ENCODE measurements around the gene OBSCN.
"Not testable (repeated sequence)": the region's sequence is repeated elsewhere in the genome, so short reads cannot be mapped to it uniquely, and the experiment has no call there.

Gene OBSCN

GRCh38 chr1:228212966-228213844 is 5.4 kb downstream of the OBSCN start:
- Mint-ChIP-seq H3K27me3 (no peaks in the 10 kb centered on the region), H3K4me3 (peak overlapping the region; percentile 89), H3K4me1 (peaks cover 3% of the 10 kb centered on the region), H3K9me3 (no peaks in the 10 kb centered on the region), H3K27ac (no peak overlapping the region), H3K36me3 (peaks cover 1% of the 10 kb centered on the region)

DNA sequence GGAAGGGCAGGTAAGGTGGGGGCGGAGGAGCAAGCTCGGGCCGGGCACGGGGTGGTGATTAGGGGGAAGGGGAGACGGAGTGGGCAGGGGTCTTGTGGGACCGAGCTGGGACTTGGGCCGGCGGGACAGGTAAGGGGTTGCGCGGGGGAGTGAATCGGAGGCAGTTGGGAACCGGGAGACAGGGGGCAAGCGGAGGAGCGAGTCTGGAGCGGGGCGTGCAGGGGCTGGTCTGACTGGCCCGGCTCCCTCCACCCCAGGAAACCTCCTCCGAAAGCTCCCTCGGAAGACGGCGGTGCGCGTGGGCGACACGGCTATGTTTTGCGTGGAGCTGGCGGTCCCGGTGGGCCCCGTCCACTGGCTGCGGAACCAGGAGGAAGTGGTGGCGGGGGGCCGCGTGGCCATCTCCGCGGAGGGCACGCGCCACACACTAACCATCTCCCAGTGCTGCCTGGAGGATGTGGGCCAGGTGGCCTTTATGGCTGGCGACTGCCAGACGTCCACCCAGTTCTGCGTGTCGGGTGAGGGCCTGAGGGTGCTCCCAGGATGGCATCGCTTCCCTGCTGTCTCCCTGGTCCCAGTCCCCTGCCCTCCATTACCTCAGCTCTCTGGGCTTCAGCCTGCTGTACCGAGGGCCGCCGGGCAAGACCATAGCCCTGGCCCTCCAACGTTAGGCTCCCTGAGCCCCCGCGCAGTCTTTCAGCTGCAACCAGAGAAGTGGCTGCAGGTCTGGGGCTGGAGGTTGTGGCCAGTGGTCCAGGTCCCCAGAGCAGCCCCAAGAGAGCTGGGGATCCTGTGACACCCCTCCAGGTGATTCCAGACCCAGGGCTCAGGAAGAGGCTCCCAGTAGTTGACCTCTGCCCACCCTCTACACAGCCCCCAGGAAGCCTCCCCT is 6.3 kb downstream of the OBSCN start:
- Mint-ChIP-seq H3K27ac (no peak overlapping the region), H3K27me3 (no peaks in the 10 kb centered on the region)

GRCh38 chr1:228214921-228215662 is 7.2 kb downstream of the OBSCN start:
- Mint-ChIP-seq H3K4me3 (peak overlapping the region; percentile 42), H3K36me3 (peaks cover 1% of the 10 kb centered on the region), H3K9me3 (no peaks in the 10 kb centered on the region), H3K27ac (no peak overlapping the region), H3K27me3 (no peaks in the 10 kb centered on the region), H3K4me1 (peaks cover 3% of the 10 kb centered on the region)

More for the DNA sequence above, 6.3 kb downstream of the OBSCN start:
- H3K4me1 Mint-ChIP-seq = peaks cover 3% of the 10 kb centered on the region
- H3K36me3 Mint-ChIP-seq = peaks cover 1% of the 10 kb centered on the region
- H3K4me3 Mint-ChIP-seq = peak overlapping the region; percentile 66
- H3K9me3 Mint-ChIP-seq = no peaks in the 10 kb centered on the region

DNA sequence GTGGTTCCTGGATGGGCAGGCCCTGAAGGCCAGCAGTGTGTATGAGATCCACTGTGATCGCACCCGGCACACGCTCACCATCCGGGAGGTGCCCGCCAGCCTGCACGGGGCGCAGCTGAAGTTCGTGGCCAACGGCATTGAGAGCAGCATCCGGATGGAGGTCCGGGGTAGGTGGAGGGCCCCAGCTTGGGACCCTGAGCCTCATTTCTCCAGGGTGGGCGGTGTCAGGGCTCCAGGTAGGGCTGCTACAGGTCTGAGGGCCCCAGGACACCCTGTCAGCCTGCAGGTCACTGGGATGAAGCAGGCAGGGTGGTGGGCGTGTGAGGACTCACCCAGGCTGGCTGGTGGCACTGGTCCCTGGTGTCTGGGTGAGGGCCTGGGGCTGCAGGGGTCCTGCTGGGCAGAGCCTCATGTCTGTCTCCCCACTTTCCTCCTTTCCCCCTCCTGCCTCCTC is 7.8 kb downstream of the OBSCN start:
- peaks cover 3% of the 10 kb centered on the region for H3K4me1 Mint-ChIP-seq
- no peak overlapping the region for H3K27ac Mint-ChIP-seq
- H3K4me3 Mint-ChIP-seq = no peak overlapping the region
- no peaks in the 10 kb centered on the region for H3K27me3 Mint-ChIP-seq
- H3K9me3 Mint-ChIP-seq = no peaks in the 10 kb centered on the region
- peaks cover 1% of the 10 kb centered on the region for H3K36me3 Mint-ChIP-seq

GRCh38 chr1:228216371-228217320 is 8.8 kb downstream of the OBSCN start:
- H3K9me3 Mint-ChIP-seq = no peaks in the 10 kb centered on the region
- peaks cover 1% of the 10 kb centered on the region for H3K36me3 Mint-ChIP-seq
- H3K27me3 Mint-ChIP-seq = no peaks in the 10 kb centered on the region
- no peak overlapping the region for H3K4me3 Mint-ChIP-seq
- H3K4me1 Mint-ChIP-seq = peaks cover 3% of the 10 kb centered on the region
- no peak overlapping the region for H3K27ac Mint-ChIP-seq

GRCh38 chr1:228217551-228218344 is 9.9 kb downstream of the OBSCN start:
- Mint-ChIP-seq H3K27ac (no peak overlapping the region), H3K4me3 (no peak overlapping the region), H3K4me1 (peaks cover 3% of the 10 kb centered on the region), H3K27me3 (no peaks in the 10 kb centered on the region), H3K36me3 (peaks cover 5% of the 10 kb centered on the region), H3K9me3 (no peaks in the 10 kb centered on the region)

DNA sequence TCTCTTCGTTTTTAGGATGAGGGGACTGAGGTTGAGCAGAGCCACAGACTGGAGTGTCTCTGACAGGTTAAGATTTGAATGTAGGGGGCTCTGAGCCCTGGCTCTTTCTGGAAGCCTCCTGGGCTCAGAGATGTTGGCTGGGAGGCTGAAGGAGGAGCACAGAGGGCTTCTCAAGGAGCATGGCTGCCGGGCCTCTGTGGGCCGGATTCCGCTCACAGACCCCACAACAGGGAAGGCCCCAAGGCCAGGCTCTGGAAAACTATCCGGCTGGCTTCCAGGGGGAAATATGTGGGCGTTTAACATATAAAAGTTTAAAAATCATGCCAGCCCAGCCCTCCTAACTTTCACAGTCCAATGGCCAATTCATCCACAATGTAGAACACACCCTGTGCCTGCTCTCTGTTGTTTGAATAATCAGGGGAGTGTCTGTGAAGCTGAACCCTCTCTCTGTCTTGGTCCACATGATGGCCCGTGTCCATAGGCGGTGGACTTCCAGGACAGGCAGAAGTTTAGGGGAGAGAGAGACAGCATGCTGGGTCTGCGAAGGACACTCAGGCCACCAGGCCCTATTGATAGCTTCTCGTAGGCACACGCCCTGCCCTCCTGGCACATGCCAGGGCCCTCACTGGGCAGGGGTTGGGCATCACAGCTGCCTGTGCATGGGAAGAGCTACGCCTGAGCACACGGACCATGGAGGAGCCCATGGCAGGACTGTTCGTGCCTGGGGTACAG is 10.8 kb downstream of the OBSCN start:
- Mint-ChIP-seq H3K4me1 (no peaks in the 10 kb centered on the region), H3K27me3 (no peaks in the 10 kb centered on the region), H3K4me3 (no peak overlapping the region), H3K36me3 (peaks cover 8% of the 10 kb centered on the region), H3K9me3 (no peaks in the 10 kb centered on the region), H3K27ac (no peak overlapping the region)

DNA sequence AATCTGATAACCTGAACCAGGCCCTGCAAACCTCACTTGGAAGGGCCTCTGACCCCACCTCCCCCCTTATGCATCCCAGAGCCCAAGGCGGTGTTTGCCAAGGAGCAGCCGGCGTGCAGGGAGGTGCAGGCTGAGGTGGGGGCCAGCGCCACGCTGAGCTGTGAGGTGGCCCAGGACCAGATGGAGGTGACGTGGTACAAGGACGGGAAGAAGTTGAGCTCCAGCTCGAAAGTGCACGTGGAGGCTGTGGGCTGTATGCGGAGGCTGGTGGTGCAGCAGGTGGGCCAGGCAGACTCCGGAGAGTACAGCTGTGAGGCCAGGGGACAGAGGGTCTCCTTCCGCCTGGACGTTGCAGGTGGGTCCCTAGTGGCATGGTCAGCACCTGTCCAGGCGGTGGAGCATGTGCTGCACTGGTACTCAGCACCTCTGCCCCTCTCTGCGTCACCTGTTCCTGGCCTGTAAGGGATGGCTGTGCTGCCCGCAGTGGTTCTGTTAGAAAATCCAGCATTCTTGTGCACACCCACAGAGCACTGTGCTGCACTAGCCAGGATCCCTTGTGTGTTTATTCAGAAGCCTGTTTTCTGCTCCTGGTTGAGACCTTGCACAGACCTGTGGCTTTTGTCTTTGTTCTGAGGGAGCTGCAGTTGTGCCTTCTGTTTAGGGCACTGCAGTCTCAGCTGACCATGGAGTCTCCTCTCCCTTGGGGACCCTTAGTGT is 11.6 kb downstream of the OBSCN start:
- Mint-ChIP-seq H3K4me1 (no peaks in the 10 kb centered on the region), H3K36me3 (peaks cover 14% of the 10 kb centered on the region), H3K27ac (no peak overlapping the region), H3K9me3 (no peaks in the 10 kb centered on the region), H3K4me3 (no peak overlapping the region), H3K27me3 (no peaks in the 10 kb centered on the region)

- H3K27ac Mint-ChIP-seq = no peak overlapping the region
- no peaks in the 10 kb centered on the region for H3K9me3 Mint-ChIP-seq
- no peak overlapping the region for H3K4me3 Mint-ChIP-seq
- H3K4me1 Mint-ChIP-seq = no peaks in the 10 kb centered on the region
- H3K36me3 Mint-ChIP-seq = peaks cover 19% of the 10 kb centered on the region
- no peaks in the 10 kb centered on the region for H3K27me3 Mint-ChIP-seq
Observed at GRCh38 chr1:228219962-228220780, 12.3 kb downstream of the OBSCN start.

GRCh38 chr1:228221097-228221496 is 13.3 kb downstream of the OBSCN start:
- H3K27ac Mint-ChIP-seq, H3K4me3 Mint-ChIP-seq, H3K4me1 Mint-ChIP-seq, H3K9me3 Mint-ChIP-seq, H3K27me3 Mint-ChIP-seq: not testable (repeated sequence)
- H3K36me3 Mint-ChIP-seq = peaks cover 19% of the 10 kb centered on the region

GRCh38 chr1:228222548-228222947 is 14.7 kb downstream of the OBSCN start:
- H3K4me3 Mint-ChIP-seq = no peak overlapping the region
- H3K9me3 Mint-ChIP-seq = no peaks in the 10 kb centered on the region
- H3K27me3 Mint-ChIP-seq = no peaks in the 10 kb centered on the region
- no peak overlapping the region for H3K27ac Mint-ChIP-seq
- no peaks in the 10 kb centered on the region for H3K4me1 Mint-ChIP-seq
- H3K36me3 Mint-ChIP-seq = peaks cover 19% of the 10 kb centered on the region
